GM21717 (cell line): Measurements from ENCODE around the gene AKAP6.

Source experiments
- ATAC-seq: cut with Tn5 transposase; IDR thresholded peaks from one replicate; pipeline ENCODE4 v1.9.1; 2021; ENCODE audit warnings: mild to moderate bottlenecking, moderate library complexity; ENCODE audit not compliant: unreplicated experiment

Gene AKAP6

DNA sequence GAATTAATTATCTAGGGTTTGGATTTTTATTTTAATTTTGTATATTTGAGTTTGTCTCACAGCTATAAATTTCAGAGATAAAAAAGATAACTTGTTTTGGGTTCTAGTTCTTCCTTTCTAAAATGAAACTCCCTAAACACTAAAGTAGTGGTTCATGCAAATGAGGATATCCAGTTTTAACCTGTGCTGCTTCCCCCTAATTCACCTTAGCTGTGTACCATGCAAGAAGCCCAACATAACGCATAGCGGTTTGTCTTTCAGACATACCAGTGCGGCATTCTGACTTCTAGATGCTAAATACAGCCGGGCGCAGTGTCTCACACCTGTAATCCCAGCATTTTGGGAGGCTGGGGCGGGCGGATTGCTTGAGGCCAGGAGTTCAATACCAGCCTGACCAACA is 320.9 kb downstream of the AKAP6 start:
- ATAC-seq, result no peak

GRCh38 chr14:32650665-32651064 is 321.6 kb downstream of the AKAP6 start:
- ATAC-seq, result no peak

- ATAC-seq, result no peak
Observed at GRCh38 chr14:32654106-32654505, 325.0 kb downstream of the AKAP6 start.

DNA sequence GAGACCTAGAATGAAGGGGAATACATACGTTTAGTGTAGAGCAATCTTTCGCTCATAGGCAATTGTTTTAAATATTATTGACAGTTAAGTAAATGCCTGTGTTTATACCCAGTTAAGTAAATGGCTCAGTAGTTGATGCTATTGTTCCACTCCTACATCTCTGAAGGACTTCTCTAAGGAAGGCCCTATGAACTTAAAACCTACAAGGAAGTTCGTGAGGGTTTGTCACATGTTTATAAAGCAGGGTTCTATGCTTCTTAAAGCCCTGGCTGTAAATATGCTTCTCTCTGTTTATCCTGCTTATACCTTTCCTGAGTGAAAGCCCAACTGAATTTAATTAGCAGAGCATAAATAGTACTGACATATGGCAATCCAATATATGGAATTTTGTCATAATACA is 327.5 kb downstream of the AKAP6 start:
- ATAC-seq, result no peak

GRCh38 chr14:32657081-32657480 is 328.0 kb downstream of the AKAP6 start:
- ATAC-seq, result no peak

DNA sequence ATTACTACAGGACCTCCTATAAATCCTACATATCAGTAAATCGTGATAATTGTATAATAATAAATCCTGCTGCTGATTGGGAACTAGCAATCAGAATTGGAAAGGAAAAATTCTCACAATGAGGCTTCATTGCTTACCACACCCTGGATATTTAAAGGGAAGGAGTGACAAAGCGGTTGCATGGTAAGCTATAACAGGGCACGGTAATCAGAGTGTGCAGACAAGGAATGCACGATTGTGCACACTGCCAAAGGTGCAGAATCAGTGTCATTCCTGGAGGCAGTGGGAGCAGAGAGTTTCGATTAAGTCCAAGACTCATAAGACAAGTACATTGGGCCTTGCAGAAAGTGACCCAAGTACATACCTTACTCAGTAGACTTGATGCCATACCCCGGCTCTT is 332.1 kb downstream of the AKAP6 start:
- no peak for ATAC-seq

DNA sequence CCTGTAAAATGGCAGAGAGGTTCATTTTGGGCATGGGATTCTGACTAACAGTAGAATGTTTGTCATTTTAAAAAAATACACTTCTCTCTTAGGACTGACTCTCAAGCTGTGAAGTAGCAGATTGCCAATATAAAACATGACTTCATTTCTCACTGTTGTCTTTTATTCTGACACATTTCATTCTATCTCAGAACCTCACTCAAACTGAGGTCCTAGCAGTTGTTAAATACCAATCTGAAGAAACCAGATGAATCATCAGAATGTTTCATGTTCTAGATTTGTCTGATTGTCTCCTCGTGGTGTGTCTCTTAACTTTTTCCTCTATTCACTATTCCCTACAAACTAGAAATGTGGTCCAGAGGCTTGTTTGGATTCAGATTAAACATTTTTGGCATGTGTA is 333.1 kb downstream of the AKAP6 start:
- ATAC-seq, result no peak

DNA sequence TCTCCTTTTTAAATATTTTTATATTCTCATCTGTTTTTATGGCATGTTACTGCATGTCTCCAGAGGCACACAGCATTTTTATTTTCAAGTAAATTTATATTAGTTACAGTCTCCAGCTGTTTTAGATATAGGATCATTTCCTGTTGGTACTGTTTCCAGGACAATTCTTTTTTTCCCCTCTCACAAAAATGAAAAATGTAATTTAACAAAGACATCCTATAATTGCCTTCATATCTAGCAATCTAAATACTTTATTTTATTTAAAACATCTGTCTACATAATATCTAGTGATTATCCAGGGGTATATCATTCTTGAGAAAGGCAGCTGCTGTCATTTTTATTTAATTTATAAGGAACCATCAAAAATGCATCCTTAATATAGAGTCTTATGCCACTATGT is 337.2 kb downstream of the AKAP6 start:
- no peak for ATAC-seq

GRCh38 chr14:32667287-32667686 is 338.2 kb downstream of the AKAP6 start:
- ATAC-seq, result no peak

- no peak for ATAC-seq
Observed at GRCh38 chr14:32667791-32668190, 338.7 kb downstream of the AKAP6 start.

DNA sequence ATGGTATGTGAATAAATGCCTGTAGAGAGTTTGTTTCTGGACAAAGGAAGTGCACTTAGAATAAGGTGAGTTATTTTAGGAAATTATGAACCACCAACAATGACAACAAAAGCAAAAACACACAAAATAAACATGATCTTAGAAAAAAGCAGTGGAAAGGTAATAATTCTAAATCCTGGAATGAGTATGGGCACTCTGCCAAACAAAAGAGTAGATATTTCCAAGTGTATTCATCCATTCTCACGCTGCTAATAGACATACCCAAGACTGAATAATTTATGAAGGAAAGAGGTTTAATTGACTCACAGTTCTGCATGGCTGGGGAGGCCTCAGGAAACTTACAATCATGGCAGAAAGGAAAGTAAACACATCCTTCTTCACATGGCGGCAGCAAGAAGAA is 340.3 kb downstream of the AKAP6 start:
- no peak for ATAC-seq

- no peak for ATAC-seq
Observed at GRCh38 chr14:32675433-32675832, 346.3 kb downstream of the AKAP6 start.

- ATAC-seq, result no peak
Observed at GRCh38 chr14:32677129-32677780, 348.2 kb downstream of the AKAP6 start.

- ATAC-seq, result no peak
Observed at GRCh38 chr14:32678088-32678487, 349.0 kb downstream of the AKAP6 start.

- ATAC-seq, result no peak
Observed at GRCh38 chr14:32679927-32680612, 351.0 kb downstream of the AKAP6 start.

DNA sequence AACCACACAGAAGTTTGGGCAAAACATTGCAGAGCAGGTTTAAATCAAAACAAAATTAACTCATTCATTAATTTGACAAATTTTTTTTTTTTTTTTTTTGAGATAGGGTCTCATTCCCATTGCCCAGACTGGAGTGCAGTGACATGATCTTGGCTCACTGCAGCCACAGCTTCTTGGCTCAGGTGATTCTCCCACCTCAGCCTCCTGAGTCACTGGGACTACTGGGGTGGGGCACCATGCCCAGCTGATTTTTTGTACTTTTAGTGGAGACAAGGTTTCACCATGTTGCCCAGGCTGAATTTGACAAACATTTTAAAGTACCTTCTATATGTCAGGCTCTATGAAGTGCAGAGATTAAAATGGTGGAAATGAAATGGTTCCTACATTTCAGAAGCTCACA is 352.5 kb downstream of the AKAP6 start:
- ATAC-seq, result no peak

DNA sequence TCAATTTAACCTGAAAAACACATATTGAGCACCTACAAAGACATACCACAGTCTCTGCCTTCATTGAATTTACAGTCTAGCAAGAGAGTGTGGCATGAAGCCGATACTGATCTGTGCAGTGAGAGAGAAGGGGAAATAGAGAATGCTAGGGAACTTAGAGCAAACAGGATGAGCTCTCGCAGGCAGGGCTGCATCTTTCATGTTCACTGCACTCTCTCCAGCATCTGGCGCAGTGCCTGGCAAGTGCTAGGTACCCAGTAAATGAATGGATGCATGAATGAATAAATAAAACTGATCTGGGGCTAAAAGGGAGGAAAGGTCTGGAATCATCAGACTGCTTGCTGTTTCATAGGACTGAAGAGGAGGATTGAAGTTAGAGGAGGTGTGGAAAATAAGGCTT is 353.1 kb downstream of the AKAP6 start:
- ATAC-seq, result no peak

DNA sequence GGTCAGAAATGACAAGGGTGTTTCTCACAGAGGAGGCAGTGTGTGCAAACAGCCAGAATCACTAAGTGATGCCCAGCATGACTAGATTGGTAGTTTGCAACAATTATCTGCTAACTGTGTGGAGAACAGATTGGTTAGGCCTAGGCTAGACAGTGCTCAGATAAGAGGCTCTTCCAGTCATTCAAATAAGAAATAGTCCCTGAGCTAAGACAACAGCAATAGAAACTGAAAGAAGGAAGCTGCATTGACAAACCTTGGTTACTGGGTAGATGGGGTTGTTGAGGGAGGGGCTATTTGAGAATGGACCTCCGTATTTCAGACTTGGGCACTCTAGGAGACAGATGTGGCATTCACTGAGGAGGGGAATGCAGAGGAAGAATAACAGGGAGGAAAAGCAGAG is 354.6 kb downstream of the AKAP6 start:
- no peak for ATAC-seq

GRCh38 chr14:32688941-32689340 is 359.8 kb downstream of the AKAP6 start:
- ATAC-seq, result no peak

DNA sequence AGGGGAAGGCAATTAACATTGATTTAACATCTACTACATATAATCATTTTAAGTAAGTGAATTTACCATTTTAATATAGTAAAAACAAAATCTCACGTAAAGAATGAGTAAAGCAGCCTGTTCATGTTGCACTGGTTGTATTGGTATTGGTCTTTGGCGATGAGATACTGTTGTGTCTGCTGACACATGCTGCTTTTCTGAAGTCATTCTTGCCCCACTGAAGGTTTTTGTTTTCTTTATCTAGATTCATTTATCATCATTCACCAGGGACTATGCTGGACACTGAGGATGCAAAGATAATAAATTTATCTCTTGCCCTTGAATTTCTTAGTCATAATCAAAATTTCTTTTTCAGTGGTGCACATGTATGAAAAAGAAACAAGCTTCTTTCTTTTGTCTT is 363.3 kb downstream of the AKAP6 start:
- no peak for ATAC-seq

DNA sequence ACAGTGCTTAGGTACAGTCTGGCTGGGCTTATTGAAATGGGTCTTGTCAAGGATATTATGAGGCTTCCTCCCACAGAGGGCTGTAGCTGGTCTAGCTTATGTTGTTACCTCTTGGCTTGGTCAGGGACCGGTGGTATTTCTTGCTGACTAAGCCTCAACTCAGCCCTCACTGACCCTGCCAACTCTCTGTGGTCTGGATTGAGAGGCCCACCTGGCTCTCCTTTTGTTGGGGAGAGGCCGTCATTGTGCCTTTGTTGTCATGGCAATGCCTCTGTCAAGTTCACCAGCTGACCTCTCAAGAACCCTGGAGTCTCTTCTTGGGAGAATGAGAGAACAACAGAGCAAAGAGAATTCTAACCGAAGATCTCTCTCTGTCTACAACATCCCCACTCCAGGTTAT is 364.0 kb downstream of the AKAP6 start:
- ATAC-seq, result no peak

GRCh38 chr14:32694795-32695449 is 365.8 kb downstream of the AKAP6 start:
- no peak for ATAC-seq
